Neural progenitor cell (in vitro differentiated cells): Measurements from ENCODE around the gene ABCC9. TPM values are rescaled to one million over a fixed set of nuclear protein-coding genes. Genes with fewer than 3 reads are reported as not detected.

ENCODE experiments used
- DNase-seq: peaks from one replicate; pipeline ENCODE4 v3.0.0-alpha.2; 2016; ENCODE audit warnings: low spot score
- H2AFZ ChIP-seq: fragments of 200-600 bp; sonication (generic); replicated peaks from 2 replicates; pipeline ENCODE4 v1.6.1; 2016; ENCODE audit warnings: antibody characterized with exemption
- H3F3A ChIP-seq: fragments of 200-600 bp; sonication (generic); 2 replicates; pipeline ENCODE4 v1.6.1; 2016; ENCODE audit warnings: antibody characterized with exemption, low read depth
- H3K27ac ChIP-seq: fragments of 200-600 bp; sonication (generic); 2 replicates; pipeline ENCODE4 v1.5.1; 2016; ENCODE audit warnings: mild to moderate bottlenecking
- H3K27me3 ChIP-seq: fragments of 200-600 bp; sonication (generic); 2 replicates; pipeline ENCODE4 v1.6.1; 2016; ENCODE audit warnings: mild to moderate bottlenecking, moderate library complexity
- H3K36me3 ChIP-seq: fragments of 200-600 bp; sonication (generic); 2 replicates; pipeline ENCODE4 v1.5.1; 2016
- H3K4me1 ChIP-seq: fragments of 200-600 bp; sonication (generic); 2 replicates; pipeline ENCODE4 v1.6.1; 2016; ENCODE audit warnings: mixed run types
- H3K4me2 ChIP-seq: fragments of 200-600 bp; sonication (generic); 2 replicates; pipeline ENCODE4 v1.6.1; 2016
- H3K4me3 ChIP-seq: fragments of 200-600 bp; sonication (generic); 2 replicates; pipeline ENCODE4 v1.5.1; 2016
- H3K79me2 ChIP-seq: fragments of 200-600 bp; sonication (generic); 2 replicates; pipeline ENCODE4 v1.6.1; 2016; ENCODE audit warnings: low read depth
- H3K9ac ChIP-seq: fragments of 200-600 bp; sonication (generic); 2 replicates; pipeline ENCODE4 v1.6.1; 2016
- H3K9me3 ChIP-seq: fragments of 200-600 bp; sonication (generic); 2 replicates; pipeline ENCODE4 v1.5.1; 2016; ENCODE audit warnings: low read depth
- H4K20me1 ChIP-seq: fragments of 200-600 bp; sonication (generic); 2 replicates; pipeline ENCODE4 v1.6.1; 2016; ENCODE audit warnings: low read depth
- H3K27ac Mint-ChIP-seq: 3 replicates; pipeline ENCODE4 v1.8.0; 2021; ENCODE audit warnings: mixed read lengths
- H3K27me3 Mint-ChIP-seq: 2 replicates; pipeline ENCODE4 v1.8.0; 2022; ENCODE audit warnings: low read depth, mild to moderate bottlenecking, inconsistent platforms, moderate library complexity, mixed read lengths; ENCODE audit not compliant: insufficient read depth
- H3K36me3 Mint-ChIP-seq: 3 replicates; pipeline ENCODE4 v1.8.0; 2021; ENCODE audit warnings: mixed read lengths
- H3K4me1 Mint-ChIP-seq: 3 replicates; pipeline ENCODE4 v1.8.0; 2021; ENCODE audit warnings: mixed read lengths
- H3K4me3 Mint-ChIP-seq: 3 replicates; pipeline ENCODE4 v1.8.0; 2021; ENCODE audit warnings: mild to moderate bottlenecking, moderate library complexity, mixed read lengths
- H3K9me3 Mint-ChIP-seq: 3 replicates; pipeline ENCODE4 v1.8.0; 2020; ENCODE audit warnings: mixed read lengths
- CTCF ChIP-seq: fragments of 200-600 bp; sonication (generic); IDR thresholded peaks from 2 replicates; pipeline ENCODE4 v1.5.1; 2017; ENCODE audit warnings: antibody characterized with exemption, mild to moderate bottlenecking
- EZH2 ChIP-seq: fragments of 200-600 bp; sonication (generic); IDR thresholded peaks from 2 replicates; pipeline ENCODE4 v1.6.1; 2017; ENCODE audit warnings: antibody characterized with exemption, mild to moderate bottlenecking, moderate library complexity
- EZH2phosphoT487 ChIP-seq: fragments of 200-600 bp; sonication (generic); IDR thresholded peaks from 2 replicates; pipeline ENCODE4 v1.6.1; 2017; ENCODE audit warnings: antibody characterized with exemption
- total RNA-seq: library from RNA; depleted of rRNA; stranded (reverse); fragments of >200 nt; gene quantifications from 2 replicates; pipeline ENCODE4 v1.2.3, GENCODE V29; 2015; ENCODE audit warnings: low replicate concordance

The ABCC9 gene
- total RNA-seq, 1 donor from 2014 or later = not detected

- TF ChIP-seq EZH2 (no peak), EZH2phosphoT487 (no peak), CTCF (no peak)
- Mint-ChIP-seq H3K36me3 (peaks cover 4% of the 10 kb centered on the region), H3K4me3 (no peak overlapping the region), H3K27ac (no peak overlapping the region), H3K9me3 (no peaks in the 10 kb centered on the region), H3K4me1 (no peaks in the 10 kb centered on the region), H3K27me3 (peaks cover 3% of the 10 kb centered on the region)
- no peaks in the 10 kb centered on the region for H3K27me3 ChIP-seq
- no peaks in the 10 kb centered on the region for H3K36me3 ChIP-seq
- H3K4me1 ChIP-seq = no peaks in the 10 kb centered on the region
- H3K79me2 ChIP-seq = no peaks in the 10 kb centered on the region
- H3F3A ChIP-seq = no peaks in the 10 kb centered on the region
- H4K20me1 ChIP-seq = no peaks in the 10 kb centered on the region
- H2AFZ ChIP-seq = no peak overlapping the region
- H3K9ac ChIP-seq = no peak overlapping the region
- H3K4me3 ChIP-seq = no peak overlapping the region
- no peak for DNase-seq
- H3K4me2 ChIP-seq = no peak overlapping the region
- H3K9me3 ChIP-seq = no peaks in the 10 kb centered on the region
- no peak overlapping the region for H3K27ac ChIP-seq
These were observed 113.0 kb downstream of the ABCC9 start for GRCh38 chr12:21828136-21828775.

- H3K4me3 ChIP-seq = no peak overlapping the region
These were observed 114.1 kb downstream of the ABCC9 start for GRCh38 chr12:21827083-21827482.

GRCh38 chr12:21826618-21826910 lies 114.7 kb downstream of the ABCC9 start:
- no peak for TF ChIP-seq CTCF
- no peak for TF ChIP-seq EZH2phosphoT487
- no peak for TF ChIP-seq EZH2
- H3K27me3 ChIP-seq = no peaks in the 10 kb centered on the region
- no peaks in the 10 kb centered on the region for H3K36me3 ChIP-seq
- H4K20me1 ChIP-seq = no peaks in the 10 kb centered on the region
- no peak overlapping the region for H2AFZ ChIP-seq
- H3K4me3 ChIP-seq = no peak overlapping the region
- Mint-ChIP-seq H3K9me3 (no peaks in the 10 kb centered on the region), H3K36me3 (peaks cover 4% of the 10 kb centered on the region), H3K4me1 (no peaks in the 10 kb centered on the region), H3K4me3 (no peak overlapping the region), H3K27ac (no peak overlapping the region), H3K27me3 (peaks cover 3% of the 10 kb centered on the region)
- H3K79me2 ChIP-seq = no peaks in the 10 kb centered on the region
- no peaks in the 10 kb centered on the region for H3K4me1 ChIP-seq
- H3K9ac ChIP-seq = no peak overlapping the region
- no peaks in the 10 kb centered on the region for H3K9me3 ChIP-seq
- no peaks in the 10 kb centered on the region for H3F3A ChIP-seq
- H3K4me2 ChIP-seq = no peak overlapping the region
- DNase-seq = no peak
- H3K27ac ChIP-seq = no peak overlapping the region

More at GRCh38 chr12:21827083-21827482, 114.1 kb downstream of the ABCC9 start:
- Histone ChIP-seq H3K27ac (no peak overlapping the region), H4K20me1 (no peaks in the 10 kb centered on the region), H2AFZ (no peak overlapping the region), H3K27me3 (no peaks in the 10 kb centered on the region), H3K79me2 (no peaks in the 10 kb centered on the region), H3K4me2 (no peak overlapping the region), H3K9me3 (no peaks in the 10 kb centered on the region), H3F3A (no peaks in the 10 kb centered on the region), H3K9ac (no peak overlapping the region), H3K36me3 (no peaks in the 10 kb centered on the region), H3K4me1 (no peaks in the 10 kb centered on the region)
- H3K27me3 Mint-ChIP-seq = peaks cover 3% of the 10 kb centered on the region
- no peak for DNase-seq
- no peaks in the 10 kb centered on the region for H3K4me1 Mint-ChIP-seq
- TF ChIP-seq EZH2 (no peak), CTCF (no peak), EZH2phosphoT487 (no peak)
- no peak overlapping the region for H3K4me3 Mint-ChIP-seq
- peaks cover 4% of the 10 kb centered on the region for H3K36me3 Mint-ChIP-seq
- H3K9me3 Mint-ChIP-seq = no peaks in the 10 kb centered on the region
- H3K27ac Mint-ChIP-seq = no peak overlapping the region
